Erythroblast (primary cell): ENCODE measurements around the gene TMEM204.

Source experiments
- GATA1 ChIP-seq: IDR thresholded peaks from 2 replicates; pipeline ENCODE4 v1.6.1; 2011; ENCODE audit warnings: low read depth, mild to moderate bottlenecking, control low read depth, low read length, moderate library complexity
- POLR2A ChIP-seq: IDR thresholded peaks from 2 replicates; pipeline ENCODE4 v1.6.1; 2011; ENCODE audit warnings: mild to moderate bottlenecking, low read length

DNA sequence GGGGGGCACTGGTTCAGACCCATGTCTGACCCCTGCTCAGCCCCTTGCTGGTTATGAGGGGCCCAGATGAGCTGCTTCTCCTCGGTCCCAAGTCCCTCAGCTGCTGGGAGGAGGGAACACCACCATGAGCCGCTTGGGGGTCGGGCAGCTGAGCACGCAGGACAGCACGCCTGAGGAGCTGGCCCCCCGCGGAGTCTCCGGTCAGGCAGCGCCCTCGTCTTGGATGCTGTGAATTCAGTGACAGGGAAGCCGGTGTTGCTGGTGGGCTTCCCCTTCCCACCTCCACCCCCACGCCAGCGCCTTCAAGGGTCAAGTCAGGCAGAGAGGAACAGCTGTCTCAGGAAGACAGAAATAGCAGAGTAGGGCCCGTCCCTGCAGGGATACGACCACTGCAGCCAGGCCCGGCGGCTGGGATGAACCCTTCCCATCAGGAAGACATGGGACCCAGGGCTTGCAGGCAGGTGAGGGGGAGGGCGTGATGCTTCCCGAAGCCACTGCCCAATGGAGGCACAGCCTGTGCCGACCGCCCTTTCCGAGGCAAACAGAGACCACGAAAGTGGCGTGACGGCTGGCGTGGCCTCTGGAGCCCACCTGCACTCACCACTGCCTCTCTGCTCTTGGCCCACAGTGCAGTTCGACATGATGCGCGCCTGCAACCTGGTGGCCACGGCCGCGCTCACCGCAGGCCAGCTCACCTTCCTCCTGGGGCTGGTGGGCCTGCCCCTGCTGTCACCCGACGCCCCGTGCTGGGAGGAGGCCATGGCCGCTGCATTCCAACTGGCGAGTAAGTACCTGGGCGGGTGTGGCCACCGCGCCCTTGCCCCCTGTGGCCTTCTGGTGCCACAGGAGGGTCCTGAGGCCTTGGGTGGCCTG, 8.1 kb downstream of the TMEM204 start:
- no peak for TF ChIP-seq POLR2A
- no peak for TF ChIP-seq GATA1
